Measurements from ENCODE around the gene ICE2. TPM values are rescaled to one million over a fixed set of nuclear protein-coding genes. Genes with fewer than 3 reads are reported as not detected.

The ICE2 gene
- total and polyA plus RNA-seq, 2 of the 4 experiments (the other 2 are of a cell fraction) = 14.7 to 21.1 TPM

GRCh38 chr15:60518511-60518910, 39.6 kb upstream of the ICE2 start:
- no peaks in the 10 kb centered on the region for H3K27me3 ChIP-seq (ENCODE audit: control insufficient read depth, insufficient read depth, low read length)
- dilution Hi-C loops (cut with HindIII; ENCODE audit: low sequenced_read_pairs, unreplicated experiment) (no loop called here), in situ Hi-C loops (cut with MboI; ENCODE audit: low sequenced_read_pairs) (loop anchor here (25.0 kb wide), 1 partner anchor 1319 kb away; no protein-coding TSS in a partner anchor), intact Hi-C loops (cut with micrococcal nuclease) (no loop called here)
- H3K9me3 ChIP-seq (ENCODE audit: control insufficient read depth, insufficient read depth, low read length) = no peaks in the 10 kb centered on the region
- ChIA-PET POLR2A (ENCODE audit: unreplicated experiment) (no interaction called here), CTCF (no interaction called here)
- no peak for TF ChIP-seq FOS (IDR thresholded peaks at IDR 0.05; ENCODE audit: low read depth, low read length)
- no peak for TF ChIP-seq BHLHE40 (IDR thresholded peaks at IDR 0.05; ENCODE audit: low read depth, low read length)
- no peak for TF ChIP-seq RFX5 (IDR thresholded peaks at IDR 0.05; ENCODE audit: low read depth, low read length)
- TF ChIP-seq CTCF (conservative IDR thresholded peaks at IDR 0.05; ENCODE audit: low read depth, low read length) = no peak
- TF ChIP-seq USF2 (IDR thresholded peaks at IDR 0.05; ENCODE audit: low read depth, low read length) = no peak
- TF ChIP-seq CHD1 (IDR thresholded peaks at IDR 0.05; ENCODE audit: low read depth, low read length) = no peak
- no peak for TF ChIP-seq MXI1 (IDR thresholded peaks at IDR 0.05; ENCODE audit: borderline replicate concordance, low read depth, low read length)
- TF ChIP-seq RCOR1 (IDR thresholded peaks at IDR 0.05; ENCODE audit: insufficient replicate concordance, low read length) = no peak
- TF ChIP-seq CEBPB (IDR thresholded peaks at IDR 0.05; ENCODE audit: low read depth, low read length) = no peak
- no peak for TF ChIP-seq RAD21 (IDR thresholded peaks at IDR 0.05; ENCODE audit: low read length)
- no peak for TF ChIP-seq ELK1 (IDR thresholded peaks at IDR 0.05; ENCODE audit: borderline replicate concordance, low read depth, low read length)
- TF ChIP-seq POLR2A (IDR thresholded peaks at IDR 0.05; ENCODE audit: low read depth, low read length) = no peak
- no peak for TF ChIP-seq MAFK (IDR thresholded peaks at IDR 0.05; ENCODE audit: low read depth, low read length)
- TF ChIP-seq MAZ (IDR thresholded peaks at IDR 0.05; ENCODE audit: borderline replicate concordance, low read depth, low read length) = no peak
- TF ChIP-seq NFE2L2 (IDR thresholded peaks at IDR 0.05; ENCODE audit: low read depth, low read length) = no peak
- no peak for TF ChIP-seq SMC3 (IDR thresholded peaks at IDR 0.05; ENCODE audit: low read depth, low read length)
- H2AK5ac ChIP-seq (ENCODE audit: low read depth, low read length) = no peak overlapping the region
- DNase-seq = no peak
- no peak for ATAC-seq (ENCODE audit: low read depth)
- no peak overlapping the region for H3K9ac ChIP-seq (ENCODE audit: low read depth, low read length)
- H3K9me1 ChIP-seq (ENCODE audit: insufficient read depth, low read length) = peaks cover 2% of the 10 kb centered on the region
- peaks cover 5% of the 10 kb centered on the region; the same call in 1 of the 2 replicates for H3K36me3 ChIP-seq (ENCODE audit: control insufficient read depth, insufficient read depth, low read length)
- WGBS, 2 experiments (ENCODE audit: extremely low coverage in 2 of 2, insufficient read length in 1 of 2) = 100% methylated on average over 2 of the region's 8 CpGs; no CpG with 5 or more reads in 1 of the 2 experiments
- H2BK120ac ChIP-seq (ENCODE audit: low read depth, low read length) = no peak overlapping the region
- no peak overlapping the region for H2AFZ ChIP-seq (replicated peaks; ENCODE audit: low read length, poor library complexity)
- no peak overlapping the region for H2BK5ac ChIP-seq (ENCODE audit: low read depth, low read length, poor library complexity, severe bottlenecking)
- H3K18ac ChIP-seq (ENCODE audit: low read depth, low read length) = no peak overlapping the region
- H3K4me3 ChIP-seq (ENCODE audit: insufficient read depth, low read depth, low read length) = no peak overlapping the region
- no TSS peak for BruUV-seq (replicated peaks)
- H2AK9ac ChIP-seq (replicated peaks; ENCODE audit: low read depth, low read length, poor library complexity) = no peak overlapping the region
- H3K27ac ChIP-seq (ENCODE audit: insufficient read depth, low read length) = no peak overlapping the region
- H2BK20ac ChIP-seq (ENCODE audit: low read depth, low read length) = no peak overlapping the region
- no peak overlapping the region for H4K91ac ChIP-seq (ENCODE audit: insufficient read depth, low read depth, low read length)
- H4K5ac ChIP-seq (ENCODE audit: low read depth, low read length) = no peak overlapping the region
- no peak overlapping the region for H4K8ac ChIP-seq (ENCODE audit: low read depth in 2 of 2, low read length in 2 of 2)
- H3K23ac ChIP-seq (ENCODE audit: low read depth, low read length) = no peak overlapping the region
- H3K4ac ChIP-seq (ENCODE audit: low read depth, low read length) = no peak overlapping the region
- no peaks in the 10 kb centered on the region; the same call in 1 of the 2 replicates for H4K20me1 ChIP-seq (ENCODE audit: insufficient read depth, low read length)
- H3K56ac ChIP-seq (ENCODE audit: extremely low read depth, insufficient read depth, low read length) = no peak overlapping the region
- H3K4me2 ChIP-seq (ENCODE audit: low read depth, low read length) = no peak overlapping the region
- peaks cover 10% of the 10 kb centered on the region; the same call in 1 of the 2 replicates for H3K4me1 ChIP-seq (ENCODE audit: control insufficient read depth, insufficient read depth, low read length)
- peaks cover 2 to 12% of the 10 kb centered on the region in 2 experiments; a peak in 2 of 4 replicates for H3K79me1 ChIP-seq (ENCODE audit: low read depth in 1 of 2, low read length in 2 of 2)
- H2BK15ac ChIP-seq (ENCODE audit: low read depth, low read length) = no peak overlapping the region
- no peak overlapping the region for H3K14ac ChIP-seq (replicated peaks; ENCODE audit: low read depth, low read length)

All from IMR-90 (cell line).